ENCODE results near the gene NAP1L4. TPM values are rescaled to one million over a fixed set of nuclear protein-coding genes. Genes with fewer than 3 reads are reported as not detected.

Gene NAP1L4
- total and polyA plus RNA-seq, 2 of the 8 experiments (the other 6 are each of a cell fraction or from before 2014, with no cell fraction given): 75.8 to 194 TPM

DNA sequence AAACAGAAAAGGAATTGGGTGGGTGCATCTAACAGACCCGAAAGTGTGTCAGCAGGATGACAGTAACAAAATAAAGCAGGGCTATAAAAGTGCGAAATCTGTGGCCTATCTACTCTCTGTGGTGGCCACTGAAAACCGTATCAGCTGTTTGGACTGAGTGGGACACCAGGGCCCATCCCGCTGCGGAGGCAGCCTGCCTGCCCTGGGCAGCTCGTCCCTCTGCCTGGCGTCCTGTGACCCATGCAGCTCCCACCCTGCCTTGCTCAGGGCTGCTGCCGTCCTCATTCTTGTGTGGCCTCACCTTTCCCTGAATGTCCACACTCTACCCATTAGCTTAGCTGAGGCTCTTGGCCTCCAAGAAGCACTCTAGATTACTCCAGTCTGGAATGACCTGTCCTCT lies 34.7 kb upstream of the NAP1L4 start:
- H3K9me3 ChIP-seq (ENCODE audit: insufficient read depth in 2 of 2, low read depth in 1 of 2, low read length in 1 of 2): no peaks in the 10 kb centered on the region
- H2BK5ac ChIP-seq (ENCODE audit: low read depth, low read length): no peak overlapping the region
- H3K18ac ChIP-seq (ENCODE audit: extremely low read depth, low read length): no peak overlapping the region
- WGBS, 2 experiments (ENCODE audit: extremely low coverage in 1 of 2, insufficient coverage in 1 of 2, insufficient read length in 1 of 2, insufficient replicate concordance in 2 of 2, low coverage in 1 of 2, low lambda C conversion rate in 2 of 2, missing lambda C conversion rate in 1 of 2): 89% methylated on average over 8 of the region's 8 CpGs; no CpG with 5 or more reads in 1 of the 2 experiments
- peaks cover 3% of the 10 kb centered on the region; the same call in 1 of the 2 replicates for H3K79me1 ChIP-seq (ENCODE audit: low read depth, low read length)
- H3K27ac ChIP-seq (ENCODE audit: low read depth, low read length): no peak overlapping the region
- H4K91ac ChIP-seq (replicated peaks; ENCODE audit: insufficient read length, low read length): no peak overlapping the region
- H2AFZ ChIP-seq (ENCODE audit: low read length): no peak overlapping the region
- no peak overlapping the region for H3K56ac ChIP-seq (replicated peaks; ENCODE audit: insufficient read length, low read depth, low read length)
- no peak overlapping the region for H3K9ac ChIP-seq (replicated peaks in 1 of 4; ENCODE audit: extremely low read depth in 1 of 4, low read depth in 3 of 4, low read length in 3 of 4)
- no peaks in the 10 kb centered on the region for H3K23me2 ChIP-seq (ENCODE audit: low read depth, low read length)
- H3K4me2 ChIP-seq (ENCODE audit: insufficient read depth in 1 of 2, low read depth in 2 of 2, low read length in 2 of 2): no peak overlapping the region
- no peak overlapping the region for H2BK20ac ChIP-seq (ENCODE audit: low read length)
- no peak overlapping the region for H4K8ac ChIP-seq (ENCODE audit: extremely low read depth, insufficient read depth, low read length)
- H3K27me3 ChIP-seq (replicated peaks in 1 of 4; ENCODE audit: control insufficient read depth in 3 of 4, extremely low read depth in 1 of 4, insufficient read depth in 3 of 4, low read length in 3 of 4): no peaks in the 10 kb centered on the region
- H3K23ac ChIP-seq (ENCODE audit: insufficient read length): no peak overlapping the region
- H3K36me3 ChIP-seq (ENCODE audit: control insufficient read depth in 2 of 4, insufficient read depth in 4 of 4, low read length in 3 of 4): peaks cover 10 to 64% (median 40%) of the 10 kb centered on the region in 4 experiments
- no peak overlapping the region for H4K5ac ChIP-seq (ENCODE audit: insufficient read length, low read depth, low read length)
- DNase-seq (ENCODE audit: low read depth in 1 of 2, low spot score in 2 of 2) (no peak), FAIRE-seq (no peak)
- no peak overlapping the region for H3K4me3 ChIP-seq (ENCODE audit: extremely low read depth in 1 of 4, insufficient read depth in 2 of 4, low read depth in 3 of 4, low read length in 4 of 4)
- no peak overlapping the region for H3K14ac ChIP-seq (ENCODE audit: insufficient read length)
- no peak overlapping the region for H2BK12ac ChIP-seq (ENCODE audit: low read depth, low read length)
- no peak overlapping the region for H2BK15ac ChIP-seq (ENCODE audit: low read length)
- H2BK120ac ChIP-seq (replicated peaks; ENCODE audit: low read depth, low read length): no peak overlapping the region
- CTCF ChIA-PET (ENCODE audit: partially characterized antibody): interaction anchor here (0.8 to 9.2 kb wide), 7 partner anchors 9 to 66 kb away, joined by 3 to 66 read pairs (median 3); no protein-coding TSS in a partner anchor
- H4K20me1 ChIP-seq (replicated peaks in 1 of 2; ENCODE audit: control insufficient read depth in 1 of 2, insufficient read depth in 2 of 2, low read length in 2 of 2): peaks cover 3 to 16% of the 10 kb centered on the region in 2 experiments
- POLR2A ChIA-PET (ENCODE audit: partially characterized antibody): interaction anchor here (0.5 to 1.2 kb wide), 4 partner anchors 11 to 88 kb away, joined by 3 to 4 read pairs (median 4); no protein-coding TSS in a partner anchor
- H3K4ac ChIP-seq (replicated peaks; ENCODE audit: insufficient read length, low read depth, low read length): no peak overlapping the region
- no peaks in the 10 kb centered on the region; a peak in 1 of 7 replicates for H3K4me1 ChIP-seq (replicated peaks in 1 of 4; ENCODE audit: control insufficient read depth in 3 of 4, insufficient read depth in 4 of 4, low read length in 3 of 4)
- peaks cover 0 to 3% of the 10 kb centered on the region in 2 experiments; a peak in 1 of 4 replicates for H3K79me2 ChIP-seq (ENCODE audit: control insufficient read depth in 1 of 2, insufficient read depth in 2 of 2, low read length in 2 of 2)
- H2AK5ac ChIP-seq (ENCODE audit: low read depth, low read length): no peak overlapping the region
- no peak for TF ChIP-seq SIN3A (conservative IDR thresholded peaks at IDR 0.05 in 1 of 2, IDR thresholded peaks at IDR 0.05 in 1 of 2; ENCODE audit: low read depth in 1 of 2, low read length in 2 of 2)
- TF ChIP-seq CHD2 (IDR thresholded peaks at IDR 0.05; ENCODE audit: low read length): no peak
- no peak for TF ChIP-seq RNF2 (IDR thresholded peaks at IDR 0.05; ENCODE audit: borderline replicate concordance, low read depth, low read length, missing control alignments, poor library complexity, severe bottlenecking)
- no peak for TF ChIP-seq POLR2A (IDR thresholded peaks at IDR 0.05; ENCODE audit: control extremely low read depth in 1 of 2, low read depth in 2 of 2, low read length in 2 of 2)
- no peak for TF ChIP-seq SUZ12 (IDR thresholded peaks at IDR 0.05; ENCODE audit: low read length)
- no peak for TF ChIP-seq RFX5 (IDR thresholded peaks at IDR 0.05; ENCODE audit: borderline replicate concordance, low read depth, low read length)
- no peak for TF ChIP-seq SAP30 (IDR thresholded peaks at IDR 0.05; ENCODE audit: insufficient read depth, insufficient replicate concordance, low read length)
- TF ChIP-seq ZNF274 (IDR thresholded peaks at IDR 0.05; ENCODE audit: borderline replicate concordance, extremely low read depth, low read length): no peak
- no peak for TF ChIP-seq EZH2 (IDR thresholded peaks at IDR 0.05; ENCODE audit: low read depth, low read length, severe bottlenecking)
- no peak for TF ChIP-seq MAFK (IDR thresholded peaks at IDR 0.05; ENCODE audit: low read depth, low read length)
- no peak for TF ChIP-seq BRCA1 (IDR thresholded peaks at IDR 0.05; ENCODE audit: low read depth, low read length)
- no peak for TF ChIP-seq RBBP5 (IDR thresholded peaks at IDR 0.05; ENCODE audit: borderline replicate concordance, low read depth, low read length)

Measured in H1 (cell line).